Sigmoid colon (tissue), 4 donors: Measurements from ENCODE around the gene GABRB1.

Source experiments
- CTCF ChIP-seq, 4 experiments: fragments of 450-650 bp in 3 of 4; fragments of 200-600 bp in 1 of 4; IDR thresholded peaks; one replicate each; pipeline ENCODE4 v1.5.1; 2016 to 2019; ENCODE audit warnings: antibody characterized with exemption in 4 of 4, mild to moderate bottlenecking in 3 of 4, moderate library complexity in 2 of 4
- EP300 ChIP-seq, 4 donors: sonication (generic); formaldehyde crosslinking; IDR thresholded peaks; one replicate each; pipeline ENCODE4 v1.6.1; 2017; ENCODE audit warnings: antibody characterized with exemption in 4 of 4
- POLR2A ChIP-seq, 2 donors: fragments of 450-650 bp; IDR thresholded peaks; one replicate each; pipeline ENCODE4 v1.6.1; 2016; ENCODE audit warnings: antibody characterized with exemption in 2 of 2, mild to moderate bottlenecking in 2 of 2, moderate library complexity in 2 of 2
- POLR2AphosphoS5 ChIP-seq, 4 donors: sonication (generic); formaldehyde crosslinking; IDR thresholded peaks; one replicate each; pipeline ENCODE4 v1.6.1; 2017; ENCODE audit warnings: antibody characterized with exemption in 4 of 4

- no peak for TF ChIP-seq POLR2AphosphoS5 (IDR thresholded peaks at IDR 0.05)
- TF ChIP-seq CTCF (IDR thresholded peaks at IDR 0.05) = no peak
- no peak for TF ChIP-seq EP300 (IDR thresholded peaks at IDR 0.05)
- TF ChIP-seq POLR2A (IDR thresholded peaks at IDR 0.05) = no peak
These were observed 412.7 kb downstream of the GABRB1 start for GRCh38 chr4:47444031-47444430.
